ENCODE measurements around the gene RASGEF1C. TPM values are rescaled to one million over a fixed set of nuclear protein-coding genes. Genes with fewer than 3 reads are reported as not detected.

RASGEF1C gene
- total and polyA plus RNA-seq, 4 donors, result 0.09 to 0.10 TPM; not detected in 2

- TF ChIP-seq, protein P1, sequence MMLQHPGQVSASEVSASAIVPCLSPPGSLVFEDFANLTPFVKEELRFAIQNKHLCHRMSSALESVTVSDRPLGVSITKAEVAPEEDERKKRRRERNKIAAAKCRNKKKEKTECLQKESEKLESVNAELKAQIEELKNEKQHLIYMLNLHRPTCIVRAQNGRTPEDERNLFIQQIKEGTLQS (IDR thresholded peaks at IDR 0.05), result no peak
- no peak for TF ChIP-seq EGR1 (IDR thresholded peaks at IDR 0.05; ENCODE audit: low read depth in 2 of 2)
- no peak for TF ChIP-seq NR2F2 (IDR thresholded peaks at IDR 0.05)
- no peak for TF ChIP-seq FOXA1 (IDR thresholded peaks at IDR 0.05)
- TF ChIP-seq YY1 (IDR thresholded peaks at IDR 0.05), result no peak
- TF ChIP-seq HNF4G (IDR thresholded peaks at IDR 0.05), result no peak
- TF ChIP-seq, protein P2, sequence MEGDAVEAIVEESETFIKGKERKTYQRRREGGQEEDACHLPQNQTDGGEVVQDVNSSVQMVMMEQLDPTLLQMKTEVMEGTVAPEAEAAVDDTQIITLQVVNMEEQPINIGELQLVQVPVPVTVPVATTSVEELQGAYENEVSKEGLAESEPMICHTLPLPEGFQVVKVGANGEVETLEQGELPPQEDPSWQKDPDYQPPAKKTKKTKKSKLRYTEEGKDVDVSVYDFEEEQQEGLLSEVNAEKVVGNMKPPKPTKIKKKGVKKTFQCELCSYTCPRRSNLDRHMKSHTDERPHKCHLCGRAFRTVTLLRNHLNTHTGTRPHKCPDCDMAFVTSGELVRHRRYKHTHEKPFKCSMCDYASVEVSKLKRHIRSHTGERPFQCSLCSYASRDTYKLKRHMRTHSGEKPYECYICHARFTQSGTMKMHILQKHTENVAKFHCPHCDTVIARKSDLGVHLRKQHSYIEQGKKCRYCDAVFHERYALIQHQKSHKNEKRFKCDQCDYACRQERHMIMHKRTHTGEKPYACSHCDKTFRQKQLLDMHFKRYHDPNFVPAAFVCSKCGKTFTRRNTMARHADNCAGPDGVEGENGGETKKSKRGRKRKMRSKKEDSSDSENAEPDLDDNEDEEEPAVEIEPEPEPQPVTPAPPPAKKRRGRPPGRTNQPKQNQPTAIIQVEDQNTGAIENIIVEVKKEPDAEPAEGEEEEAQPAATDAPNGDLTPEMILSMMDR (IDR thresholded peaks at IDR 0.05; ENCODE audit: low read depth, low read length, missing input control), result no peak
- no peak for TF ChIP-seq JUND (IDR thresholded peaks at IDR 0.05)
- no peak for TF ChIP-seq GABPA (IDR thresholded peaks at IDR 0.05 in 1 of 2, conservative IDR thresholded peaks at IDR 0.05 in 1 of 2)
- no peak for TF ChIP-seq ZBTB33 (IDR thresholded peaks at IDR 0.05)
- TF ChIP-seq RAD21 (IDR thresholded peaks at IDR 0.05), result no peak
- no peak for TF ChIP-seq FOXA2 (IDR thresholded peaks at IDR 0.05)
- TF ChIP-seq MAX (IDR thresholded peaks at IDR 0.05), result no peak
- no peak for TF ChIP-seq RXRA (IDR thresholded peaks at IDR 0.05)
- TF ChIP-seq REST (IDR thresholded peaks at IDR 0.05), result no peak
- no peak for TF ChIP-seq HNF4A (conservative IDR thresholded peaks at IDR 0.05)
- TF ChIP-seq TAF1 (conservative IDR thresholded peaks at IDR 0.05), result no peak
- TF ChIP-seq SP1 (IDR thresholded peaks at IDR 0.05), result no peak
- Histone ChIP-seq H3K9me3 (ENCODE audit: control insufficient read depth in 4 of 4, low read length in 3 of 4) (no peaks in the 10 kb centered on the region), H3K9ac (ENCODE audit: low read depth in 1 of 2, low read length in 2 of 2) (no peak overlapping the region), H3K27me3 (ENCODE audit: control insufficient read depth in 4 of 4, insufficient read depth in 4 of 4, low read length in 3 of 4) (no peaks in the 10 kb centered on the region), H3K27ac (ENCODE audit: low read depth in 1 of 2, low read length in 2 of 2) (no peak overlapping the region), H3K4me3 (ENCODE audit: low read depth in 1 of 3, low read length in 3 of 3) (no peak overlapping the region), H3K4me1 (ENCODE audit: control insufficient read depth in 4 of 4, insufficient read depth in 4 of 4, low read length in 3 of 4) (peaks cover 4 to 7% (median 5%) of the 10 kb centered on the region in 4 donors), H3K36me3 (ENCODE audit: control insufficient read depth in 4 of 4, insufficient read depth in 3 of 4, low read depth in 1 of 4, low read length in 3 of 4) (no peaks in the 10 kb centered on the region)
- DNase-seq (ENCODE audit: low spot score), result peak; percentile 16
- WGBS, result 79% methylated on average over 26 of the region's 26 CpGs
These were observed 77.9 kb downstream of the RASGEF1C start for GRCh38 chr5:180130876-180131740.

Measured in liver (tissue), 9 donors.